ENCODE measurements around the gene FIBP.

GRCh38 chr11:65931773-65932557, 43.7 kb upstream of the FIBP start:
- TF ChIP-seq POLR2A (IDR thresholded peaks at IDR 0.05), result no peak
- no peak for TF ChIP-seq CTCF (IDR thresholded peaks at IDR 0.05)

Measured in ovary (tissue), 3 donors.